GM13977 (cell line): ENCODE data around the gene PPP2R2B.

Experiments
- DNase-seq: peaks from one replicate; pipeline ENCODE4 v3.0.0; 2012; ENCODE audit warnings: low spot score
- CTCF ChIP-seq: IDR thresholded peaks from 2 replicates; pipeline ENCODE4 v1.5.1; 2012; ENCODE audit warnings: mild to moderate bottlenecking, control low read depth; ENCODE audit not compliant: insufficient read depth; ENCODE audit errors: extremely low read depth, missing control alignments
- in situ Hi-C: fragments of 300-500 bp; cut with MboI; formaldehyde crosslinking; loops from one replicate; pipeline ENCODE4 v1.12.0; 2022; ENCODE audit warnings: low sequenced_read_pairs, low pct_unique_long_range_greater_than_20kb, mixed read lengths, inconsistent platforms; ENCODE audit not compliant: unreplicated experiment

Gene PPP2R2B

DNA sequence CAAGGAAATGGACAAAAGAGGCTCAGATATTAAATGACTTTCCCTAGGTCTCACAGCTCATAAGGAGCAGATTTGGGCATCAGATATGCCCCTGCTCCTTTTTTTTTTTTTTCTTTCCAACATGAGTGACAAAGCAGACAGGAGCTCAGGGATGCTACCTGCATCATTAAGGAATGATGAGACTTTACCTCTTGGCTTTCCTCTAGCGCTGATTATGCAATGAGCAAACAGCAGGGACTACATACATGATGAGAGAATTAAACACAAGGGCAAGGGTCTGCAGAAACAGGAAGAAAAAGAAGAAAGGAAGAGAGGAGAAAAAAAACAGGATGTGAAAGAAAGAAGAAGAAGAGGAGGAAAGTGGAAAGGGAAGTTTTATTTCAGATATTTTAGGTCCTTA is 179.9 kb downstream of the PPP2R2B start:
- in situ Hi-C loops, result no loop called here
- DNase-seq, result no peak
- no peak for TF ChIP-seq CTCF

- in situ Hi-C loops, result no loop called here
- no peak for DNase-seq
- no peak for TF ChIP-seq CTCF
Observed at GRCh38 chr5:146697211-146697610, 181.3 kb downstream of the PPP2R2B start.

- no peak for TF ChIP-seq CTCF
- in situ Hi-C loops, result no loop called here
- DNase-seq, result no peak
Observed at GRCh38 chr5:146695646-146696045, 182.9 kb downstream of the PPP2R2B start.

DNA sequence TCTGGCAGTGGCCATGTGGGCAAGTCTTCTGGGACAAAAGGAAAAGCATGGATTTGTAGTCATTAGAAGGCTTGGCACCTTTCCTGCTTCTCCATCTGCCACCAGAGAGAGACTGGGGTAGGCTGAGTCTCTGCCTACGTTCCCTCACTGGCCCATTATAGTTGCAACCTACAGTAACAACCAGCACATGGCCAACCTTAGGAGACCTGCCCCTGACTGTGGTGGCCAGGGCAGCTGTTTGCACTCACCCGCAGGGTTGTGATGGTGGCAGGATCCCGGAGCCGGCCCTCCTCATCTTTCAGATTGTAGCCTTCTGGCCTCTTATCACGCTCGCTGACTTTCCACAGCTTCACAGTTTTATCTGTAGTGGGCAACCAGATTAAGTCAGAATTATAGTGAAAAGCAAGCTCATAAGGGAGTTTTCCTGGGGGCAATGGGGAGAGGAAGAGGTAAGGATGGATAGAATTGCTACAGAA is 187.6 kb downstream of the PPP2R2B start:
- in situ Hi-C loops, result no loop called here
- no peak for DNase-seq
- no peak for TF ChIP-seq CTCF

DNA sequence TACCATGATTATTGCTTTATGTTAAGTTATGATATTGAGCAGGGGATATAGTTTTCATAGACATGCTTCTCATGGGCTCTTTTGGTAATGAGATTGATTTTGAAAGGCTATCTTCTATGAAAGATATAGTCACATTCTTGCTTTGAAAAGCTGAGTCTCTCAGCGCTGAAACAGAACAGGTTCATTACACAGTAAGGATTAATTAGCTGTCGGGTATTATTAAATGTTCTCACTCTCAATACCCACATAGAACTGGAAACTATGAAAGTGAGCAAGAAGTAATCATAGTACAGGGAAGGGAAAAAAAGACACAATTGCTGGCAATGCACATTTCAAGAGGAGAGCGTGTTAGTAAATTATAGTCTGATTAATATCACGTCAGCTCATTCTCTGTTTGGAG is 190.9 kb downstream of the PPP2R2B start:
- in situ Hi-C loops, result no loop called here
- DNase-seq, result no peak
- TF ChIP-seq CTCF, result no peak

GRCh38 chr5:146683861-146684260 is 194.7 kb downstream of the PPP2R2B start:
- TF ChIP-seq CTCF, result no peak
- no peak for DNase-seq
- in situ Hi-C loops, result no loop called here
